ENCODE measurements around the gene SLC39A13. TPM values are rescaled to one million over a fixed set of nuclear protein-coding genes. Genes with fewer than 3 reads are reported as not detected.
A peak's percentile ranks its signal among the peaks of the same experiment; 100 is the strongest.

Gene SLC39A13
- total and polyA plus RNA-seq, 12 donors: 8.2 to 92.9 (median 58.6) TPM

GRCh38 chr11:47426062-47426956 lies 17.9 kb downstream of the SLC39A13 start, which contains the start of gene PSMC3:
Gene PSMC3, minus strand, starts transcription at chr11:47426439. Its CDS starts 160 bp downstream, at chr11:47426279.
- Histone ChIP-seq H3K4me1 (replicated peaks in 1 of 2) (peaks cover 6 to 15% of the 10 kb centered on the region in 2 donors), H3K27ac (peak within 1 kb of the TSS; percentile 71 to 90 (median 86)), H3K4me3 (peak within 1 kb of the TSS; percentile 85 to 99 (median 94)), H3K9me3 (replicated peaks in 1 of 3) (no peaks in the 10 kb centered on the region), H3K27me3 (no peaks in the 10 kb centered on the region), H3K36me3 (replicated peaks in 1 of 2) (peaks cover 0 to 32% of the 10 kb centered on the region in 2 donors)
- intact Hi-C loops (cut with DNase I): no loop called here
- 0 to 1% (median 0%) methylated on average over 44 to 62 of the region's 62 CpGs for WGBS, 4 donors
- DNase-seq: peak; percentile 98 to 99 (median 99)
- TF ChIP-seq POLR2A (IDR thresholded peaks at IDR 0.05) (peak; percentile 62 to 94), CTCF (IDR thresholded peaks at IDR 0.05) (no peak)

GRCh38 chr11:47430524-47430923 lies 22.1 kb downstream of the SLC39A13 start:
- intact Hi-C loops (cut with DNase I): no loop called here
- peaks cover 12 to 19% of the 10 kb centered on the region in 2 donors for H3K4me1 ChIP-seq (replicated peaks in 1 of 2)
- no peaks in the 10 kb centered on the region for H3K27me3 ChIP-seq
- H3K4me3 ChIP-seq: no peak overlapping the region
- 49 to 69% (median 66%) methylated on average over 4 to 5 of the region's 5 CpGs for WGBS, 4 donors
- H3K27ac ChIP-seq: no peak overlapping the region
- H3K9me3 ChIP-seq (replicated peaks in 1 of 3): no peaks in the 10 kb centered on the region
- no peak for DNase-seq
- TF ChIP-seq POLR2A (IDR thresholded peaks at IDR 0.05) (no peak), CTCF (IDR thresholded peaks at IDR 0.05) (no peak)
- H3K36me3 ChIP-seq (replicated peaks in 1 of 2): no peaks in the 10 kb centered on the region

GRCh38 chr11:47431356-47432083 lies 23.1 kb downstream of the SLC39A13 start:
- no peaks in the 10 kb centered on the region for H3K9me3 ChIP-seq (replicated peaks in 1 of 3)
- WGBS, 4 donors: 63 to 79% (median 73%) methylated on average over 5 to 9 of the region's 9 CpGs
- no peaks in the 10 kb centered on the region for H3K27me3 ChIP-seq
- peaks cover 11 to 19% of the 10 kb centered on the region in 2 donors for H3K4me1 ChIP-seq (replicated peaks in 1 of 2)
- no peak overlapping the region for H3K4me3 ChIP-seq
- intact Hi-C loops (cut with DNase I): no loop called here
- H3K27ac ChIP-seq: peak overlapping the region in 4 of 5 donors; percentile 29 to 56 (median 54)
- H3K36me3 ChIP-seq (replicated peaks in 1 of 2): no peaks in the 10 kb centered on the region
- TF ChIP-seq CTCF (IDR thresholded peaks at IDR 0.05): no peak
- TF ChIP-seq POLR2A (IDR thresholded peaks at IDR 0.05): no peak
- DNase-seq: peak in 5 of 7 donors; percentile 72 to 82 (median 73)

GRCh38 chr11:47433157-47433556 lies 24.8 kb downstream of the SLC39A13 start:
- Histone ChIP-seq H3K36me3 (replicated peaks in 1 of 2) (no peaks in the 10 kb centered on the region), H3K27me3 (no peaks in the 10 kb centered on the region), H3K27ac (peak overlapping the region; percentile 52 to 93 (median 90)), H3K4me1 (replicated peaks in 1 of 2) (peaks cover 20 to 29% of the 10 kb centered on the region in 2 donors), H3K4me3 (no peak overlapping the region), H3K9me3 (replicated peaks in 1 of 3) (no peaks in the 10 kb centered on the region)
- peak in 3 of 7 donors; percentile 56 to 70 (median 60) for DNase-seq
- TF ChIP-seq POLR2A (IDR thresholded peaks at IDR 0.05) (peak in 1 of 2 donors; percentile 33), CTCF (IDR thresholded peaks at IDR 0.05) (no peak)
- 43 to 67% (median 55%) methylated on average over 3 of the region's 3 CpGs for WGBS, 4 donors
- intact Hi-C loops (cut with DNase I): no loop called here
